Upper lobe of left lung (tissue), 6 donors: ENCODE measurements around the gene ZNF345. TPM values are rescaled to one million over a fixed set of nuclear protein-coding genes. Genes with fewer than 3 reads are reported as not detected.
A peak's percentile ranks its signal among the peaks of the same experiment; 100 is the strongest.

Experiments
- ATAC-seq, 2 donors: fragments of 200-7000 bp; cut with Tn5 transposase; one replicate each; pipeline ENCODE4 v1.9.1; 2022; ENCODE audit warnings: mild to moderate bottlenecking in 2 of 2, moderate library complexity in 2 of 2; ENCODE audit not compliant: low FRiP score in 2 of 2
- DNase-seq, 2 donors: peaks; one replicate each; pipeline ENCODE4 v3.0.0-alpha.2; 2019 to 2020
- H3K27ac ChIP-seq, 4 donors: fragments of 200-600 bp; sonication (generic); one replicate each; pipeline ENCODE4 v1.5.1; 2016 to 2019
- H3K27me3 ChIP-seq, 4 donors: fragments of 200-600 bp; sonication (generic); one replicate each; pipeline ENCODE4 v1.5.1; 2017 to 2019
- H3K36me3 ChIP-seq, 4 donors: fragments of 200-600 bp; sonication (generic); one replicate each; pipeline ENCODE4 v1.5.1; 2016 to 2019
- H3K4me1 ChIP-seq, 4 donors: fragments of 200-600 bp; sonication (generic); one replicate each; pipeline ENCODE4 v1.5.1; 2018 to 2019
- H3K4me3 ChIP-seq, 4 donors: fragments of 200-600 bp; sonication (generic); one replicate each; pipeline ENCODE4 v1.5.1; 2017 to 2019; ENCODE audit warnings: mild to moderate bottlenecking in 2 of 4, moderate library complexity in 1 of 4
- H3K9me3 ChIP-seq, 4 donors: fragments of 200-600 bp; sonication (generic); one replicate each; pipeline ENCODE4 v1.5.1; 2018 to 2019
- CTCF ChIP-seq, 6 experiments: fragments of 450-650 bp in 4 of 6; fragments of 200-600 bp in 2 of 6; sonication (generic) in 2 of 6; IDR thresholded peaks; one replicate each; pipeline ENCODE4 v1.5.1; 2016 to 2019; ENCODE audit warnings: antibody characterized with exemption in 6 of 6
- EP300 ChIP-seq, 4 donors: sonication (generic); formaldehyde crosslinking; IDR thresholded peaks; one replicate each; pipeline ENCODE4 v1.5.1; 2017; ENCODE audit warnings: antibody characterized with exemption in 4 of 4, control low read depth in 2 of 4
- POLR2A ChIP-seq, 4 donors: fragments of 450-650 bp; IDR thresholded peaks; one replicate each; pipeline ENCODE4 v1.5.1; 2016 to 2017; ENCODE audit warnings: antibody characterized with exemption in 4 of 4, mild to moderate bottlenecking in 2 of 4
- POLR2AphosphoS5 ChIP-seq, 2 donors: sonication (generic); formaldehyde crosslinking; IDR thresholded peaks; one replicate each; pipeline ENCODE4 v1.5.1; 2017; ENCODE audit warnings: antibody characterized with exemption in 2 of 2
- WGBS, 2 donors: methylation state at CpG; one replicate each; pipeline ENCODE4 v1.1.5; 2017 to 2018; 5-methylcytosine and 5-hydroxymethylcytosine counted together
- total RNA-seq, 6 donors: library from RNA; depleted of rRNA in 4 of 6; stranded (reverse); fragments of >200 nt in 4 of 6; gene quantifications; one replicate each; pipeline versions ENCODE4 v1.1.0 to v1.2.1, GENCODE V29; 2016 to 2021
- donor health status: DM: no; HTN: no; CAD: no; lungs with moderate emphysema.
- donor health status: DM: no; HTN: yes; CAD: no; lungs with severe emphysema.

Gene ZNF345
- total RNA-seq, 6 donors from 2014 or later, result 4.8 to 8.3 (median 5.6) TPM

- TF ChIP-seq CTCF (IDR thresholded peaks at IDR 0.05), result no peak
- TF ChIP-seq POLR2AphosphoS5 (IDR thresholded peaks at IDR 0.05), result no peak
- TF ChIP-seq EP300 (IDR thresholded peaks at IDR 0.05), result no peak
- no peak for TF ChIP-seq POLR2A (IDR thresholded peaks at IDR 0.05)
- peaks cover 0 to 27% (median 19%) of the 10 kb centered on the region in 4 donors for H3K9me3 ChIP-seq
- peaks cover 0 to 21% (median 2%) of the 10 kb centered on the region in 4 donors for H3K36me3 ChIP-seq
- 66 to 71% methylated on average over 1 of the region's 1 CpG for WGBS, 2 donors
- H3K4me3 ChIP-seq, result no peak overlapping the region
- peaks cover 4 to 23% (median 12%) of the 10 kb centered on the region in 4 donors for H3K4me1 ChIP-seq
- H3K27me3 ChIP-seq, result no peaks in the 10 kb centered on the region
- peak overlapping the region in 3 of 4 donors; percentile 84 to 95 (median 89) for H3K27ac ChIP-seq
- ATAC-seq (no peak), DNase-seq (no peak)
Observed at GRCh38 chr19:36847968-36848367, 2.7 kb upstream of the ZNF345 start.

- Histone ChIP-seq H3K27ac (peak overlapping the region; percentile 84 to 95 (median 89)), H3K4me3 (peak overlapping the region; percentile 63 to 95 (median 74)), H3K9me3 (peaks cover 0 to 27% (median 17%) of the 10 kb centered on the region in 4 donors), H3K36me3 (peaks cover 0 to 22% (median 4%) of the 10 kb centered on the region in 4 donors), H3K27me3 (no peaks in the 10 kb centered on the region), H3K4me1 (peaks cover 4 to 23% (median 12%) of the 10 kb centered on the region in 4 donors)
- WGBS, 2 donors, result 1 to 2% methylated on average over 25 to 33 of the region's 36 CpGs
- TF ChIP-seq POLR2AphosphoS5 (IDR thresholded peaks at IDR 0.05) (peak; percentile 18 to 68), CTCF (IDR thresholded peaks at IDR 0.05) (no peak), POLR2A (IDR thresholded peaks at IDR 0.05) (peak in 1 of 4 donors; percentile 51), EP300 (IDR thresholded peaks at IDR 0.05) (no peak)
- DNase-seq (peak; percentile 94), ATAC-seq (peak; percentile 98 to 99)
Observed at GRCh38 chr19:36849701-36850558, 746 bp upstream of the ZNF345 start.

GRCh38 chr19:36851898-36852297 lies 1.2 kb downstream of the ZNF345 start:
- H3K4me3 ChIP-seq, result peak overlapping the region in 1 of 4 donors; percentile 68
- no peak for ATAC-seq
- WGBS, 2 donors, result 98 to 100% methylated on average over 3 of the region's 3 CpGs
- H3K27me3 ChIP-seq, result no peaks in the 10 kb centered on the region
- TF ChIP-seq CTCF (IDR thresholded peaks at IDR 0.05) (no peak), POLR2A (IDR thresholded peaks at IDR 0.05) (no peak), POLR2AphosphoS5 (IDR thresholded peaks at IDR 0.05) (no peak), EP300 (IDR thresholded peaks at IDR 0.05) (no peak)
- no peak overlapping the region for H3K27ac ChIP-seq
- DNase-seq, result no peak
- H3K4me1 ChIP-seq, result peaks cover 4 to 23% (median 12%) of the 10 kb centered on the region in 4 donors
- peaks cover 9 to 40% (median 28%) of the 10 kb centered on the region in 4 donors for H3K9me3 ChIP-seq
- peaks cover 0 to 38% (median 8%) of the 10 kb centered on the region in 4 donors for H3K36me3 ChIP-seq

GRCh38 chr19:36876993-36877938 lies 26.6 kb downstream of the ZNF345 start:
- Histone ChIP-seq H3K27me3 (no peaks in the 10 kb centered on the region), H3K4me3 (no peak overlapping the region), H3K9me3 (peaks cover 99 to 100% (median 100%) of the 10 kb centered on the region in 4 donors), H3K36me3 (peaks cover 14 to 59% (median 42%) of the 10 kb centered on the region in 4 donors), H3K27ac (no peak overlapping the region), H3K4me1 (no peaks in the 10 kb centered on the region)
- no peak for TF ChIP-seq POLR2A (IDR thresholded peaks at IDR 0.05)
- TF ChIP-seq CTCF (IDR thresholded peaks at IDR 0.05), result no peak
- TF ChIP-seq POLR2AphosphoS5 (IDR thresholded peaks at IDR 0.05), result no peak
- TF ChIP-seq EP300 (IDR thresholded peaks at IDR 0.05), result no peak
- ATAC-seq, result no peak
- 96% methylated on average over 10 of the region's 10 CpGs for WGBS, 2 donors
- DNase-seq, result no peak
